Smooth muscle cell (in vitro differentiated cells): Measurements from ENCODE around the gene APBA1. TPM values are rescaled to one million over a fixed set of nuclear protein-coding genes. Genes with fewer than 3 reads are reported as not detected.

ENCODE experiments used
- DNase-seq: peaks from one replicate; lab custom pipeline; 2025; ENCODE audit not compliant: unreplicated experiment; lab: John Stamatoyannopoulos, UW
- H2AFZ ChIP-seq: fragments of 200-600 bp; sonication (generic); 2 replicates; pipeline ENCODE4 v1.6.0; 2016; ENCODE audit warnings: antibody characterized with exemption, low read depth, mild to moderate bottlenecking
- H3F3A ChIP-seq: fragments of 200-600 bp; sonication (generic); 2 replicates; pipeline ENCODE4 v1.6.0; 2017; ENCODE audit warnings: antibody characterized with exemption, low read depth
- H3K27ac ChIP-seq: fragments of 200-600 bp; sonication (generic); 2 replicates; pipeline ENCODE4 v1.5.1; 2016; ENCODE audit warnings: low read depth, mild to moderate bottlenecking
- H3K27me3 ChIP-seq: fragments of 200-600 bp; sonication (generic); 2 replicates; pipeline ENCODE4 v1.6.1; 2016; ENCODE audit warnings: low read depth, mild to moderate bottlenecking
- H3K36me3 ChIP-seq: fragments of 200-600 bp; sonication (generic); 2 replicates; pipeline ENCODE4 v1.5.1; 2016; ENCODE audit warnings: low read depth
- H3K4me1 ChIP-seq: fragments of 200-600 bp; sonication (generic); 2 replicates; pipeline ENCODE4 v1.5.1; 2016; ENCODE audit warnings: low read depth
- H3K4me2 ChIP-seq: fragments of 200-600 bp; sonication (generic); 2 replicates; pipeline ENCODE4 v1.6.0; 2016; ENCODE audit warnings: mild to moderate bottlenecking
- H3K4me3 ChIP-seq: fragments of 200-600 bp; sonication (generic); 2 replicates; pipeline ENCODE4 v1.5.1; 2016; ENCODE audit warnings: mild to moderate bottlenecking
- H3K79me2 ChIP-seq: fragments of 200-600 bp; sonication (generic); 2 replicates; pipeline ENCODE4 v1.6.0; 2016; ENCODE audit warnings: low read depth, mild to moderate bottlenecking
- H3K9ac ChIP-seq: fragments of 200-600 bp; sonication (generic); 2 replicates; pipeline ENCODE4 v1.6.0; 2016; ENCODE audit warnings: low read depth
- H3K9me3 ChIP-seq: fragments of 200-600 bp; sonication (generic); replicated peaks from 2 replicates; pipeline ENCODE4 v1.5.1; 2016; ENCODE audit warnings: low read depth
- H4K20me1 ChIP-seq: fragments of 200-600 bp; sonication (generic); 2 replicates; pipeline ENCODE4 v1.6.0; 2016; ENCODE audit warnings: low read depth
- WGBS: methylation state at CpG from one replicate; pipeline ENCODE4 v1.1.7; 2016; ENCODE audit warnings: low lambda C conversion rate; 5-methylcytosine and 5-hydroxymethylcytosine counted together
- polyA plus RNA-seq: library from polyadenylated mRNA; unstranded; fragments of >200 nt; fragmentation: Nextera tagmentation; extraction: Ambion mirVana; gene quantifications from 2 replicates; pipeline ENCODE4 v1.2.1, GENCODE V29; 2016
- total RNA-seq: library from RNA; depleted of rRNA; stranded (reverse); fragments of >200 nt; gene quantifications from 2 replicates; pipeline ENCODE4 v1.2.3, GENCODE V29; 2014
- TF ChIP-seq, protein P1 (sequence below): fragments of 200-600 bp; sonication (generic); IDR thresholded peaks from 2 replicates; pipeline ENCODE4 v1.5.1; 2017; ENCODE audit warnings: borderline replicate concordance, mild to moderate bottlenecking, antibody characterized with exemption; ENCODE audit not compliant: insufficient read depth, poor library complexity, severe bottlenecking

The APBA1 gene
- total and polyA plus RNA-seq, 2 experiments from 2014 or later = 1.4 to 6.1 TPM

DNA sequence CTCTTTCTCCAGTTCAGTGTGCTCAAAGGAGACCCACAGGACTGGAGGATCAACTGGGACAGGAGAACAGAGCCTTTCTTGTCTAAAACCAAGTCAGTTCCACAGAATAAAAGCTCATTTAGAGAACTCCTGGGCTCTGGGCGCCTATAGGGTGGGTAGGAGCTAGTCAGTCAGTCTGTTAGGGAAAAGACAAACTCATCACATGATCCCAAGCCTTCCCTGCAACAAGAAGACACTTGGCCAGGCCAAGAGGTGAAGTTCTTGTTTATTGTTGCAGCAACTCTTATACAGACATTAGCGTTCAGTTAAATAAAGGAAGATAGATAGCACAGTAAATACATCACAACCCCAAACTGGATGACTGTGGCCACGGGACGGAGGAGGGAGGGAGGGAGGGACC lies 244.9 kb downstream of the APBA1 start:
- Histone ChIP-seq H3K9me3 (no peaks in the 10 kb centered on the region), H3K79me2 (no peaks in the 10 kb centered on the region), H3K4me1 (no peaks in the 10 kb centered on the region), H3K27ac (no peak overlapping the region), H3K27me3 (no peaks in the 10 kb centered on the region), H3K9ac (no peak overlapping the region), H3K4me3 (no peak overlapping the region), H3K36me3 (no peaks in the 10 kb centered on the region), H4K20me1 (no peaks in the 10 kb centered on the region), H3K4me2 (no peak overlapping the region), H2AFZ (no peak overlapping the region), H3F3A (no peaks in the 10 kb centered on the region)
- no peak for DNase-seq
- TF ChIP-seq, protein P1, sequence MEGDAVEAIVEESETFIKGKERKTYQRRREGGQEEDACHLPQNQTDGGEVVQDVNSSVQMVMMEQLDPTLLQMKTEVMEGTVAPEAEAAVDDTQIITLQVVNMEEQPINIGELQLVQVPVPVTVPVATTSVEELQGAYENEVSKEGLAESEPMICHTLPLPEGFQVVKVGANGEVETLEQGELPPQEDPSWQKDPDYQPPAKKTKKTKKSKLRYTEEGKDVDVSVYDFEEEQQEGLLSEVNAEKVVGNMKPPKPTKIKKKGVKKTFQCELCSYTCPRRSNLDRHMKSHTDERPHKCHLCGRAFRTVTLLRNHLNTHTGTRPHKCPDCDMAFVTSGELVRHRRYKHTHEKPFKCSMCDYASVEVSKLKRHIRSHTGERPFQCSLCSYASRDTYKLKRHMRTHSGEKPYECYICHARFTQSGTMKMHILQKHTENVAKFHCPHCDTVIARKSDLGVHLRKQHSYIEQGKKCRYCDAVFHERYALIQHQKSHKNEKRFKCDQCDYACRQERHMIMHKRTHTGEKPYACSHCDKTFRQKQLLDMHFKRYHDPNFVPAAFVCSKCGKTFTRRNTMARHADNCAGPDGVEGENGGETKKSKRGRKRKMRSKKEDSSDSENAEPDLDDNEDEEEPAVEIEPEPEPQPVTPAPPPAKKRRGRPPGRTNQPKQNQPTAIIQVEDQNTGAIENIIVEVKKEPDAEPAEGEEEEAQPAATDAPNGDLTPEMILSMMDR = no peak
- WGBS = 79% methylated on average over 4 of the region's 4 CpGs

DNA sequence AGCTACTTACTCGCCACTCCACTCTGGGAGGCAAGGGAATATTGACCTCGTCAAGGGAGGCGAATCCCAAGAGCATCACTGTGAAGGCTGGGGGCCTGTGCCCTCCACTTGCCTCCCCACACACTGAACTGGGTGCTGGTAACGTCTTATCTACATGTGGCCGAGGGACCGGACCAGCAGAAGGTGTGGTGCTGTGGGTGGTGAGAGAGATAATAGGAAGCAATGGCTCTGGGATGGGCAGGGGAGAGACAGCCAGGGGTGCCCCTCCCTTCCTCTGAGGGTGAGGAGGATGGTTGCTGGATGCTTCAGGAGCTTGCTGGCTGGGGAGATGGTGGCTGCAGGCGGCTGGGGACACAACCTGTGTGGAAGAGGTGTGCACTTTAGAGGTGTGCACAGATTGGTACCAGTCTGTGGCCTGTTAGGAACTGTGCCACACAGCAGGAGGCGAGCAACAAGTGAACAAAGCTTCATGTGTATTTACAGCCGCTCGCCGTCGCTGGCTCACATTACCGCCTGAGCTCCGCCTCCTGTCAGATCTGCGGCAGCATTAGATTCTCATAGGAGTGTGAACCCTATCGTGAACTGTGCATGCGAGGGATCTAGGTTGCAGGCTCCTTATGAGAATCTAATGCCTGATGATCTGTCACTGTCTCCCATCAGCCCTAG lies 246.9 kb downstream of the APBA1 start:
- no peaks in the 10 kb centered on the region for H3K9me3 ChIP-seq
- no peak overlapping the region for H3K4me2 ChIP-seq
- H3K4me3 ChIP-seq = no peak overlapping the region
- H4K20me1 ChIP-seq = no peaks in the 10 kb centered on the region
- no peak for DNase-seq
- H3K9ac ChIP-seq = no peak overlapping the region
- H3K27ac ChIP-seq = no peak overlapping the region
- no peaks in the 10 kb centered on the region for H3K79me2 ChIP-seq
- no peaks in the 10 kb centered on the region for H3K4me1 ChIP-seq
- H3K27me3 ChIP-seq = no peaks in the 10 kb centered on the region
- no peaks in the 10 kb centered on the region for H3F3A ChIP-seq
- TF ChIP-seq, protein P1 = no peak
- 94% methylated on average over 17 of the region's 17 CpGs for WGBS
- no peaks in the 10 kb centered on the region for H3K36me3 ChIP-seq
- no peak overlapping the region for H2AFZ ChIP-seq

DNA sequence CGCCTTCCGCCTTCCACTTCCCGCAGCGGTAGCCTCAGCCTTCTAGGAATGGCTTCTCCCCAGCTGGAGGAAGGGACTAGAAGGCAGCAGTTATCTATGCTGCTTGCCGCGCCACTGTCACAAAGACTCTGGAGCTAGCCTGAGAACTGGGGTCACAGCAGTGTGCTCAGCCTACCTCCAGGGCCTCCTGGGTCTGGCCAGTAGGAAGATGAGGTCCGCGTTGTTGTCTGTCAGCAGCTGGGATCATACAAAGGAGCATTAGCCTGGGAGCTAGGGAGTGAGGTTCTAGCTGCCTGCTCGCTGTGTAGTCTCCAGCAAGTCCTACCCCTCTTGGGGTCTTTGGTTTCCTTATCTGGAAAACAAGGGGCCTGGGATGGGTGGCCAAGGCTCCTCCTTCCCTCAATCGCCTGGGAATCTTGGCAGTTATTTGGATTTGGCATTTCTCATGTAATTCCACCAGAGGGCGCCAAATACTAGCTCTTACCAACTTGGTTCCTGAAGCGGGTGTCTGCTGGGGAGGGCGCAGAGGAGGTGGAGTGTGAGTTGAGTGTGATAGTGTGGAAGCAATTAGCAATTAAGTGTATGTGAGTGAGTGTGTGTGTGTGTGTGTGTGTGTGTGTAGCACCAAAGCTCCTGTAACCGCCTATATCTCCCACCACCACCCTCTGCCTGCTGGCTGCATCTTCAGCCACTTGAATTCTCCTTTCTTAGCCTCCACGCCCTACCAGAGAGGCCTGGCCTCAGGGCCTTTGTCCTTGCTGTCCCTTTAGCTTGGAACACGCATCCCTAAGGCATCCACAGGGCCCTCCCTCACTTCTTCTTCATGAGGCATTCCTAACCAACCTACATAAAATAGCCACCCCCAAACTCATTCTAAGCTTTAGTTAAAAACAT lies 250.0 kb downstream of the APBA1 start:
- H4K20me1 ChIP-seq = no peaks in the 10 kb centered on the region
- no peaks in the 10 kb centered on the region for H3K36me3 ChIP-seq
- H3K9me3 ChIP-seq = no peaks in the 10 kb centered on the region
- H3F3A ChIP-seq = no peaks in the 10 kb centered on the region
- DNase-seq = no peak
- no peak overlapping the region for H2AFZ ChIP-seq
- H3K4me3 ChIP-seq = no peak overlapping the region
- no peaks in the 10 kb centered on the region for H3K27me3 ChIP-seq
- 57% methylated on average over 16 of the region's 16 CpGs for WGBS
- no peaks in the 10 kb centered on the region for H3K79me2 ChIP-seq
- no peaks in the 10 kb centered on the region for H3K4me1 ChIP-seq
- H3K4me2 ChIP-seq = no peak overlapping the region
- no peak overlapping the region for H3K27ac ChIP-seq
- TF ChIP-seq, protein P1 = peak; percentile 78
- H3K9ac ChIP-seq = no peak overlapping the region
